HK-2 (cell line): ENCODE results near the gene ZAP70.
"Not testable (repeated sequence)": the region's sequence is repeated elsewhere in the genome, so short reads cannot be mapped to it uniquely, and the experiment has no call there.

Source experiments
- DNase-seq: peaks from one replicate; pipeline ENCODE4 v3.0.0-alpha.2; 2018; ENCODE audit not compliant: unreplicated experiment

The ZAP70 gene

DNA sequence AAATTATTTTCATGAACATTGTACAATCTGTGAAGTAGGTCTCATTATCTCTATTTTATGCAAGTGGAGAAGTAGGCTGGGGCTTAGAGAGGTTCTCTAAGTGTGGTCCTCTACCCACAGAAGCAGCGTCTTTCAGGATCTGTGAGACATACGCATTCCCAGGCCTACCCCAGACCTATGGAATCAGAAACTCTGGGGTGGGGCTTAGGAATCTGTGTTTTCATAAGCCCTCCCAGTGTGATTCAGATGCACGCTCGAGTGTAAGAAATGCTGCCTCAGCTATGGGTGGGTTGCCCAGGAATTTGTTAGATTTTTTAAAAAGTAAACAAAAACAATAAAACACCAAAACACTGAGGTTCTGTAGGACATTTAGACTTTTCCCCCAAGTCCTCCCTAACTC lies 14.8 kb upstream of the ZAP70 start:
- DNase-seq: no peak

- peak; percentile 43 for DNase-seq
Measured at GRCh38 chr2:97699765-97700444, 13.5 kb upstream of the ZAP70 start.

DNA sequence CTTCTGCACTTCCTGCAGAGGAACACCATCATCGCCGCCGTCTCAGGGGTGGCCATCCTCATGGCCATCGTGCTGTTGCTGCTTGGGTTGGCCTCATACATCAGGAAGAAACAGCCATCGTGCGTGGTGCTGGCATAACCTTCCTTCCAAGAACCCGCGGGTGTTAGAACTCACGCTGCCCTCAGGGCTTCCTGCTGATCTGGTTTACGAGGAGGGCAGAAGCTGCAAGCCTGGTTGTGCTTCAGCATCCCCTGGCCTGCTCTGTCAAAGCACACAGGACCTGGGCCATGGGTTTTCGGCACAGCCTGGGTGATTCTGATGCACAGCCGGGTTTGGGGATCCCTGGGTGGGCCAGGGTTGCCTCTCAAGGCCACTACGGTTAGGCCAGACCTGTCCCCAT lies 12.2 kb upstream of the ZAP70 start:
- no peak for DNase-seq

- no peak for DNase-seq
Measured at GRCh38 chr2:97701851-97702465, 11.4 kb upstream of the ZAP70 start.

- no peak for DNase-seq
Measured at GRCh38 chr2:97702731-97703470, 10.5 kb upstream of the ZAP70 start.

GRCh38 chr2:97703741-97704140 lies 9.6 kb upstream of the ZAP70 start:
- DNase-seq: no peak

DNA sequence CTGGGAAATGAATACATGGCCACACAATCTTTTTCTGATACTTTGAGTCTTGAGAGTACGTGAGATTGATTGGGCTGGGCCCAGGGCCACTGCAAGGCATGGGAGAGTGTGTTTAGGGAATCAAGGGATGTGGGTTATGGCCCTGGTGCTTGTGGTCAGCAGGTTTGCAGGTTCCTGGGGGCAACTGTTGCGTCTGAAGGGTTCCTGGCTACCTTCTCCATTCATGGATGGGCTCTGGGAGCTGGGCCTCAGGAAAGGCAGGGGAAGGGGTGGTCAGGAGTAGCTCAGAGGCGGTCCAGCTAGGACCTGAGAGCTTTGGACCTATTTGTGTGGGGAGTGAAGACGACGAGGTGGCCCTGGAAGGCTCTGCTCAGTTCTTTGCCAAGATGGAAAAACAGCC lies 8.4 kb upstream of the ZAP70 start:
- DNase-seq: no peak

DNA sequence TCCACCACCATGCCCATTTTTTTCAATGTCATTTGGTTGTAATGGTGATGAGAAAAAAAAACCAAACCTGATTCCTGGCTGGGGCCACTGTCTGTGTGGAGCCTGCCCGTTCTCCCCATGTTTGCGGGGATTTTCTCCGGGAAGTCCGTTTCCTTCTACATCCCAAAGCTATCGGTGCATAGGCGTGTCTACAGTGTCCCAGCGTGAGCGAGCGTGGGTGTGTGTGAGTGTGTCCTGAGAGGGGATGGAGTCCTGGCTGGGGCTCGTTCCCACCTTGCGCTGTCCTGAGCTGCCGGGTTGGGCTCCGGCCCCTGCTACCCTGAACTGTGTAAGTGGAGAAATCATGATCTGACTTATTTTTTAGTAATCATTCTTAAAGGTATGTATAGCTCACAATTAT lies 7.3 kb upstream of the ZAP70 start:
- no peak for DNase-seq

DNA sequence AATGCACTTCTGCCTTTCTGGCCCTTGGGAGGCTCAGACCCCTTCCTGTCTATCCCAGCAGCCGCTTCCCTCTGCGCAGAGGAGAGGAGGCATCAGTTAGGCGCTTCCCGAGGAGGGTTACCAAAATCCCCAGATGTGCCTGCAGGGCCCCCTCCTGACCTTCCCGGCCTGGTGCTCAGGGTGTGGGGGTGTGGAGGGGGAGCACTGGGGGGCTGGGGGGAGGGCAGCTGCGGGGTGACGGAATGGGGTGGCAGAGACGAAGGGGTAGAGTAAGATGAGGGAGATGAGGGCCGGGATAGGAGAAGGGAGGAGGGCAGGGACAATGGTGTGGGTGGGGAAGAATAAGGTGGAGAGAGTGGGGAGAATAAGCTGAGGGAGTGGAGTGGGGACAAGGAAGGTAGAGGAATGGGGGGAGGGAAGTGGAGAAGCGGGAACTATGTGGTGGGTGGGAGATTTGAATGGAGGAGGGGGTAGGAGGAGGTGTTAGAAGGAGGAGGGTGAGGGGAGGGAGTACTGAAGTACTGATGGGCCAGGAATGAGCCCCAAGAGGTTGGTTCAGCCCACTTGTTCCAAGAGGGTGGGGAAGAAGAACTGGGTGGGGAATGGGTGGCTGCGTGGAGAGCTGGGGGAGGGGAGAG lies 6.5 kb upstream of the ZAP70 start:
- no peak for DNase-seq

- DNase-seq: no peak
Measured at GRCh38 chr2:97707362-97708047, 5.9 kb upstream of the ZAP70 start.

GRCh38 chr2:97708048-97708380 lies 5.4 kb upstream of the ZAP70 start:
- no peak for DNase-seq

- no peak for DNase-seq
Measured at GRCh38 chr2:97708608-97709007, 4.8 kb upstream of the ZAP70 start.

DNA sequence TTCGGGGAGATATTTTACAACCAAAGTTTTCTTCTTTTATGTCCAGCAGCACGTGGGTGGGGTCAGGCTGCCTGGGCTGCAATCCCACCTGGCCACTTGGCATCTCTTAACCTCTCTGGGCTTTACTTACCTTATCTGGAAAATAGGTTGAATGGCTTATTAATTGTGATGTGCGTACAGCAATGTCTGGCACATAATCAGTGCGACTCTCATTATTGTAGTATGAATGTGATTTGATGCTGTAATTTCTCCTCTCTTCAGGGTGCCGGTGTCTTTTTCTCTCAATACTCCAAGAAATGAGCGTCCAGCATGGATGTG lies 2.0 kb upstream of the ZAP70 start:
- DNase-seq: no peak

DNA sequence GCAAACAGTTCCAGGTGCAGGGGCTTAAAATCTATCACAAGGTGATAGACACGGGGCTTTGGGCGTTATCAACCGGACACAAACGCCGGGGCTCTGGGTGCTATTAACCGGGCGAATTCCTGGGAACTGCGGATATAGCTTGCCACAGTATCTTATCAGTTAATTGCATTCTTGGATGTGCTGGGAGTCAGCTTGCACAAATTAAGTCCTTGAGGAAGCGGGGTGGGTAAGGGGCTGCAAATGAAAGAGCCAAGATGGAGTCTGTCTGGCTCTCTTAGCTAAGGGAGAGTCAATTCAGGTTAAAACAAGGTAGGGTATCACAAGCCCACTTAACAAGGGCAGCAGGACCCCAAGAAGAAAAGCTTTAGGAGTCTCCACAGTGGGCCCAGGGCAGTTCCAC lies 1.2 kb upstream of the ZAP70 start:
- not testable (repeated sequence) for DNase-seq

DNA sequence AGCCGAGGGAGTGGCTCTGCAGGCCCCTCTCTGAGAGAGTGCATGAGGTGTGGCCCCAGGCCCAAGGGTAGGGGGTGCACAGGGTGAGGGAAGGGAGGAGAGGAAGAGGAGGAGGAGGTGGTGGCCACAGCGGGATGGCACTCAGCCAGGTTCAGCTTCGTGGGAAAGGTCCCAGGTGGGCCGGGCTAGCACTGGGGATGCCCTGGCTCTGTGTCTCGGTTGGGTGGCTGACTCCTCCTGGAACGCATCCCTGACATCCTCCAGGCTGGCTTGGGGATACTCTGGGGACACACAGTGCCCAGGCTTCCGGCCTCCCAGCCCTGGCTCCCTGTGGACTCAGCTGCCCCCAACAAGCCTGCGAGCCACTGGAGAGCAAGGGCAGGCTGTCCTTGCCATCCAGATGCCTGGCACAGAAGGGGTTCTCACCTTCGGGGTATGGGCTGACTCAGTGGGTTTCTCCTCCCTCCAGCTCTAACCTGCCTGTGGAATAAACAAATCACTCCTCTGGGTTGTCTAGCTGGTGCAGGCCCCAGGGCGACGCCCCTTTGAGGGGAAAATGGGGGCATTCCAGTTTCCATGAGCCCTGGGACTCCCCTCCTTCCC lies 582 bp upstream of the ZAP70 start:
- no peak for DNase-seq

DNA sequence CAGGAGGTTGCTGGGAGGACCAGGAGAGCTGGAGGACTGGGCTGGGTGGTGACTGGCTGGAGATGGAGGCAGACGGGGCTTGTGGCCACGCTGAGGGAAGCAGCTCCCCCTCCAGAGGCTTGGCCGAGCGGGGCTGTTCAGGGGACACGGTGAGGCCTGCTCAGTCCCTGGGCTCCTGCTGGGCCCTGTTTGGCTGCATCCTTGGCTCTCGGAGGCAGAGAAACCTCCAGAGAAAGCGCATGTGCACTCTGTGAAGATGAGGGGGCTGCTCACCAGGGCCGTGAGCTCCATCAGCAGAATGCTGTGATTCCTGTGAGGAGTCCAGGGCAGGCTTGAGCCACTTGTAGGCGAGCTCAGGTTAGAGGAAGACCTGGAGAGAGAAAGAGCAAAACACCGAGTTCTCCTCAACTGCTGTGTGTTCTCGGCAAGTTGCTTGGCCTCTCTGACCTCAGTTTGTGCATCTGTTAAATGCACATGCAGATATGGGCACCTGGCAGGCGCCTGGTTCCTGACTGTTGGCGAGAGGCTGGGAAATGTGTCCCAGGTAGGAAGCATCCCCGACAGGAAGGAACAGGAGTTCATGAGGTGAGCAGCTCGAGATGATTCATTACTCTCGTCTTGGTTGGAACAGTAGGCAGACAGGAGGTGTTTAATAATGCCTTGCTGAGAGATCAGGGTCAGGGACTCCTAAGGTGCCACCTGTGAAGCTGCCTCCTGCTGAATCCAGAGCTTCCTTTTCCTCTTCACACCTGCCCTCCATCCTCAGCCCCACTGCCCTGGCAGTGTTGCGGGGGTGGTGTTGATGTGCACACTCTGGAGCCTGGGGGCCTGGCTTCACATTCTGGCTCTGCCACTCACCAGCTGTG lies 941 bp downstream of the ZAP70 start:
- DNase-seq: no peak

GRCh38 chr2:97714950-97715652 lies 1.7 kb downstream of the ZAP70 start:
- DNase-seq: no peak

- no peak for DNase-seq
Measured at GRCh38 chr2:97715951-97716694, 2.7 kb downstream of the ZAP70 start.

- no peak for DNase-seq
Measured at GRCh38 chr2:97716695-97717612, 3.6 kb downstream of the ZAP70 start.
